Trophoblast cell (in vitro differentiated cells and primary cell): ENCODE results near the gene PDIK1L.

Source experiments
- DNase-seq, 2 donors: peaks; one replicate each; pipeline ENCODE4 v3.0.0-alpha.2; 2016
- H2AFZ ChIP-seq: 2 replicates; pipeline ENCODE4 v1.6.1; 2013; ENCODE audit warnings: low read length, moderate library complexity, mild to moderate bottlenecking; ENCODE audit not compliant: insufficient read depth, poor library complexity
- H2AK5ac ChIP-seq: 2 replicates; pipeline ENCODE4 v1.6.1; 2013; ENCODE audit warnings: mild to moderate bottlenecking, low read length
- H2BK120ac ChIP-seq: 2 replicates; pipeline ENCODE4 v1.6.1; 2013; ENCODE audit warnings: low read length, mild to moderate bottlenecking, moderate library complexity; ENCODE audit not compliant: insufficient read depth, poor library complexity
- H2BK12ac ChIP-seq: 2 replicates; pipeline ENCODE4 v1.6.1; 2013; ENCODE audit warnings: mild to moderate bottlenecking, low read length, moderate library complexity
- H2BK5ac ChIP-seq: 2 replicates; pipeline ENCODE4 v1.6.1; 2013; ENCODE audit warnings: low read length, low read depth, moderate library complexity, mild to moderate bottlenecking; ENCODE audit not compliant: poor library complexity
- H3K14ac ChIP-seq: 2 replicates; pipeline ENCODE4 v1.6.1; 2013; ENCODE audit warnings: mild to moderate bottlenecking, low read length
- H3K18ac ChIP-seq: 2 replicates; pipeline ENCODE4 v1.6.1; 2013; ENCODE audit warnings: mild to moderate bottlenecking, low read length
- H3K23ac ChIP-seq: 2 replicates; pipeline ENCODE4 v1.6.1; 2013; ENCODE audit warnings: low read length
- H3K27ac ChIP-seq: 2 replicates; pipeline ENCODE4 v1.5.1; 2013; ENCODE audit warnings: low read depth, mild to moderate bottlenecking, inconsistent platforms, low read length, moderate library complexity
- H3K27me3 ChIP-seq: 2 replicates; pipeline ENCODE4 v1.6.1; 2013; ENCODE audit warnings: inconsistent platforms, mild to moderate bottlenecking, low read length, moderate library complexity; ENCODE audit not compliant: insufficient read depth
- H3K36me3 ChIP-seq, 2 experiments: 1 replicate in 1 of 2; 2 replicates in 1 of 2; pipeline ENCODE4 v1.6.1; 2013; ENCODE audit warnings: low read length in 2 of 2, mild to moderate bottlenecking in 2 of 2, moderate library complexity in 1 of 2; ENCODE audit not compliant: insufficient read depth in 2 of 2, control insufficient read depth in 1 of 2
- H3K4ac ChIP-seq: 2 replicates; pipeline ENCODE4 v1.6.1; 2013; ENCODE audit warnings: low read depth, mild to moderate bottlenecking, low read length, moderate library complexity
- H3K4me1 ChIP-seq, 2 experiments: 1 replicate in 1 of 2; 2 replicates in 1 of 2; pipeline ENCODE4 v1.6.1; 2013; ENCODE audit warnings: low read length in 2 of 2, mild to moderate bottlenecking in 2 of 2, moderate library complexity in 1 of 2; ENCODE audit not compliant: insufficient read depth in 2 of 2, control insufficient read depth in 1 of 2
- H3K4me2 ChIP-seq: 2 replicates; pipeline ENCODE4 v1.6.1; 2013; ENCODE audit warnings: inconsistent platforms, mild to moderate bottlenecking, low read length, moderate library complexity
- H3K4me3 ChIP-seq: 2 replicates; pipeline ENCODE4 v1.5.1; 2013; ENCODE audit warnings: mild to moderate bottlenecking, low read depth, low read length, inconsistent platforms
- H3K79me1 ChIP-seq: one replicate; pipeline ENCODE4 v1.6.1; 2013; ENCODE audit warnings: low read length
- H3K79me2 ChIP-seq: 2 replicates; pipeline ENCODE4 v1.6.1; 2013; ENCODE audit warnings: low read length, mild to moderate bottlenecking; ENCODE audit not compliant: control insufficient read depth, insufficient read depth, poor library complexity
- H3K9ac ChIP-seq: 2 replicates; pipeline ENCODE4 v1.6.1; 2013; ENCODE audit warnings: mild to moderate bottlenecking, low read length
- H3K9me3 ChIP-seq: 2 replicates; pipeline ENCODE4 v1.6.1; 2013; ENCODE audit warnings: low read depth, mild to moderate bottlenecking, control low read depth, inconsistent platforms, low read length; ENCODE audit not compliant: insufficient read depth
- H4K12ac ChIP-seq: 2 replicates; pipeline ENCODE4 v1.6.1; 2013; ENCODE audit warnings: low read depth, mild to moderate bottlenecking, low read length, moderate library complexity
- H4K8ac ChIP-seq: 2 replicates; pipeline ENCODE4 v1.6.1; 2013; ENCODE audit warnings: low read depth, mild to moderate bottlenecking, low read length, moderate library complexity
- H4K91ac ChIP-seq: one replicate; pipeline ENCODE4 v1.6.1; 2013; ENCODE audit warnings: low read depth, mild to moderate bottlenecking, low read length, moderate library complexity
- WGBS: extraction: QIAGEN DNeasy Blood & Tissue Kit; methylation state at CpG from one replicate; pipeline ENCODE4 v1.1.7; 2013; ENCODE audit warnings: missing lambda C conversion rate; ENCODE audit not compliant: insufficient read length, insufficient coverage; ENCODE audit errors: extremely low coverage; 5-methylcytosine and 5-hydroxymethylcytosine counted together

Gene PDIK1L

GRCh38 chr1:26153966-26154532 is 42.4 kb downstream of the PDIK1L start:
- H3K4me3 ChIP-seq, result no peak overlapping the region
- H3K4me1 ChIP-seq, result peaks cover 27 to 33% of the 10 kb centered on the region in 2 experiments
- no peak overlapping the region for H4K12ac ChIP-seq
- no peak overlapping the region for H3K27ac ChIP-seq
- H3K9me3 ChIP-seq, result no peaks in the 10 kb centered on the region
- no peak overlapping the region for H3K23ac ChIP-seq
- peaks cover 8% of the 10 kb centered on the region for H3K79me1 ChIP-seq
- H4K91ac ChIP-seq, result no peak overlapping the region
- WGBS, result no CpG with 5 or more reads among the region's 5 CpGs
- no peak overlapping the region for H3K4me2 ChIP-seq
- no peak overlapping the region for H2AFZ ChIP-seq
- H2BK12ac ChIP-seq, result no peak overlapping the region
- H2AK5ac ChIP-seq, result no peak overlapping the region
- no peak overlapping the region for H3K14ac ChIP-seq
- H3K18ac ChIP-seq, result no peak overlapping the region
- H3K79me2 ChIP-seq, result no peaks in the 10 kb centered on the region
- no peaks in the 10 kb centered on the region for H3K27me3 ChIP-seq
- H4K8ac ChIP-seq, result no peak overlapping the region
- no peak overlapping the region for H2BK5ac ChIP-seq
- H2BK120ac ChIP-seq, result no peak overlapping the region
- H3K4ac ChIP-seq, result no peak overlapping the region
- no peak overlapping the region for H3K9ac ChIP-seq
- no peaks in the 10 kb centered on the region for H3K36me3 ChIP-seq
- no peak for DNase-seq

GRCh38 chr1:26154750-26155149 is 43.1 kb downstream of the PDIK1L start:
- H3K4ac ChIP-seq, result no peak overlapping the region
- H2AK5ac ChIP-seq, result no peak overlapping the region
- no peak overlapping the region for H3K4me2 ChIP-seq
- no peak overlapping the region for H3K23ac ChIP-seq
- no peak overlapping the region for H2AFZ ChIP-seq
- H3K18ac ChIP-seq, result no peak overlapping the region
- no peak overlapping the region for H4K8ac ChIP-seq
- H3K9ac ChIP-seq, result no peak overlapping the region
- H3K27ac ChIP-seq, result no peak overlapping the region
- H2BK5ac ChIP-seq, result no peak overlapping the region
- no peaks in the 10 kb centered on the region for H3K36me3 ChIP-seq
- no peaks in the 10 kb centered on the region for H3K9me3 ChIP-seq
- peaks cover 32 to 39% of the 10 kb centered on the region in 2 experiments for H3K4me1 ChIP-seq
- no peak overlapping the region for H4K12ac ChIP-seq
- no peak for DNase-seq
- no peak overlapping the region for H4K91ac ChIP-seq
- H2BK120ac ChIP-seq, result no peak overlapping the region
- H3K4me3 ChIP-seq, result no peak overlapping the region
- no peaks in the 10 kb centered on the region for H3K27me3 ChIP-seq
- H3K14ac ChIP-seq, result no peak overlapping the region
- peaks cover 11% of the 10 kb centered on the region for H3K79me1 ChIP-seq
- H3K79me2 ChIP-seq, result no peaks in the 10 kb centered on the region
- no peak overlapping the region for H2BK12ac ChIP-seq
- WGBS, result no CpG with 5 or more reads among the region's 9 CpGs

GRCh38 chr1:26155370-26156284 is 44.0 kb downstream of the PDIK1L start:
- no peak for DNase-seq
- no CpG with 5 or more reads among the region's 21 CpGs for WGBS
- no peak overlapping the region for H3K14ac ChIP-seq
- H2AK5ac ChIP-seq, result peak overlapping the region; percentile 37
- H4K12ac ChIP-seq, result no peak overlapping the region
- no peak overlapping the region for H3K4me3 ChIP-seq
- no peak overlapping the region for H2BK120ac ChIP-seq
- peak overlapping the region; percentile 63 for H3K4me2 ChIP-seq
- no peak overlapping the region for H3K23ac ChIP-seq
- H2BK12ac ChIP-seq, result peak overlapping the region; percentile 21
- peak overlapping the region; percentile 73 for H4K91ac ChIP-seq
- H3K27me3 ChIP-seq, result peaks cover 3% of the 10 kb centered on the region
- H3K4ac ChIP-seq, result no peak overlapping the region
- no peak overlapping the region for H2BK5ac ChIP-seq
- H3K27ac ChIP-seq, result no peak overlapping the region
- no peak overlapping the region for H4K8ac ChIP-seq
- H2AFZ ChIP-seq, result no peak overlapping the region
- peaks cover 11% of the 10 kb centered on the region for H3K79me1 ChIP-seq
- H3K9me3 ChIP-seq, result no peaks in the 10 kb centered on the region
- H3K18ac ChIP-seq, result no peak overlapping the region
- H3K36me3 ChIP-seq, result no peaks in the 10 kb centered on the region
- no peaks in the 10 kb centered on the region for H3K79me2 ChIP-seq
- H3K4me1 ChIP-seq, result peaks cover 32 to 41% of the 10 kb centered on the region in 2 experiments
- no peak overlapping the region for H3K9ac ChIP-seq

- H3K9ac ChIP-seq, result no peak overlapping the region
- H3K4me2 ChIP-seq, result peak overlapping the region; percentile 63
- H4K91ac ChIP-seq, result peak overlapping the region; percentile 73
- H3K27me3 ChIP-seq, result peaks cover 8% of the 10 kb centered on the region
- peak overlapping the region; percentile 7 for H2BK5ac ChIP-seq
- H3K4me3 ChIP-seq, result no peak overlapping the region
- peaks cover 39 to 46% of the 10 kb centered on the region in 2 experiments for H3K4me1 ChIP-seq
- peak overlapping the region; percentile 18 for H3K14ac ChIP-seq
- no peak overlapping the region for H3K27ac ChIP-seq
- H3K18ac ChIP-seq, result peak overlapping the region; percentile 1
- H3K79me1 ChIP-seq, result peaks cover 13% of the 10 kb centered on the region
- H4K12ac ChIP-seq, result no peak overlapping the region
- no peaks in the 10 kb centered on the region for H3K36me3 ChIP-seq
- peaks cover 2% of the 10 kb centered on the region for H3K79me2 ChIP-seq
- WGBS, result no CpG with 5 or more reads among the region's 12 CpGs
- no peak overlapping the region for H2AK5ac ChIP-seq
- no peak overlapping the region for H4K8ac ChIP-seq
- peak overlapping the region; percentile 20 for H2BK12ac ChIP-seq
- peak overlapping the region; percentile 16 for H2BK120ac ChIP-seq
- H3K9me3 ChIP-seq, result no peaks in the 10 kb centered on the region
- no peak overlapping the region for H2AFZ ChIP-seq
- no peak for DNase-seq
- no peak overlapping the region for H3K4ac ChIP-seq
- no peak overlapping the region for H3K23ac ChIP-seq
Observed at GRCh38 chr1:26156285-26157038, 44.8 kb downstream of the PDIK1L start.
